ENCODE results near the gene TMF1.

TMF1 gene

GRCh38 chr3:68977486-68978167, 74.5 kb downstream of the TMF1 start:
- DNase-seq: no peak

- no peak for DNase-seq
Observed at GRCh38 chr3:68974711-68975110, 77.4 kb downstream of the TMF1 start.

GRCh38 chr3:68973639-68974038, 78.5 kb downstream of the TMF1 start:
- no peak for DNase-seq

GRCh38 chr3:68972358-68972979, 79.7 kb downstream of the TMF1 start:
- peak; percentile 72 for DNase-seq

Data from fibroblast of skin of scalp (primary cell).